Liver (tissue), 3 donors: ENCODE data around the gene SIGLECL1.

Experiments
- EGR1 ChIP-seq, 2 donors: IDR thresholded peaks; 2 replicates each; pipeline ENCODE4 v1.6.1; 2016 to 2018; ENCODE audit warnings: antibody characterized with exemption in 2 of 2, low read depth in 2 of 2
- FOXA1 ChIP-seq: IDR thresholded peaks from 2 replicates; pipeline ENCODE4 v1.6.1; 2016; ENCODE audit warnings: antibody characterized with exemption
- GABPA ChIP-seq, 2 donors: IDR thresholded peaks in 1 of 2; conservative IDR thresholded peaks in 1 of 2; 2 replicates each; pipeline ENCODE4 v1.6.1; 2016; ENCODE audit warnings: antibody characterized with exemption in 2 of 2, mild to moderate bottlenecking in 1 of 2, moderate library complexity in 1 of 2
- HNF4A ChIP-seq, 2 donors: conservative IDR thresholded peaks; 2 replicates each; pipeline ENCODE4 v1.6.1; 2016; ENCODE audit warnings: antibody characterized with exemption in 2 of 2, mild to moderate bottlenecking in 2 of 2
- HNF4G ChIP-seq: IDR thresholded peaks from 2 replicates; pipeline ENCODE4 v1.6.1; 2016; ENCODE audit warnings: antibody characterized with exemption
- MAX ChIP-seq: IDR thresholded peaks from 2 replicates; pipeline ENCODE4 v1.6.1; 2016; ENCODE audit warnings: antibody characterized with exemption
- RAD21 ChIP-seq, 2 donors: IDR thresholded peaks; 2 replicates each; pipeline ENCODE4 v1.6.1; 2016; ENCODE audit warnings: antibody characterized with exemption in 2 of 2, mild to moderate bottlenecking in 2 of 2
- REST ChIP-seq: IDR thresholded peaks from 2 replicates; pipeline ENCODE4 v1.6.1; 2016; ENCODE audit warnings: antibody characterized with exemption, mild to moderate bottlenecking
- RXRA ChIP-seq, 2 donors: IDR thresholded peaks; 2 replicates each; pipeline ENCODE4 v1.6.1; 2017 to 2018; ENCODE audit warnings: antibody characterized with exemption in 2 of 2, mild to moderate bottlenecking in 1 of 2
- TAF1 ChIP-seq: conservative IDR thresholded peaks from 2 replicates; pipeline ENCODE4 v1.6.1; 2016; ENCODE audit warnings: antibody characterized with exemption, mild to moderate bottlenecking
- YY1 ChIP-seq: IDR thresholded peaks from 2 replicates; pipeline ENCODE4 v1.6.1; 2016; ENCODE audit warnings: antibody characterized with exemption, mild to moderate bottlenecking
- TF ChIP-seq, protein P1 (sequence below): fragments of 150-350 bp; IDR thresholded peaks from 2 replicates; pipeline ENCODE4 v1.5.1; 2017; ENCODE audit warnings: improper control_type of control experiment, low read depth, low read length; ENCODE audit not compliant: missing input control
- TF ChIP-seq, protein P2 (sequence below): IDR thresholded peaks from 2 replicates; pipeline ENCODE4 v1.6.1; 2016; ENCODE audit warnings: antibody characterized with exemption
- donor health status: healthy.
- donor health status: healthy.

DNA sequence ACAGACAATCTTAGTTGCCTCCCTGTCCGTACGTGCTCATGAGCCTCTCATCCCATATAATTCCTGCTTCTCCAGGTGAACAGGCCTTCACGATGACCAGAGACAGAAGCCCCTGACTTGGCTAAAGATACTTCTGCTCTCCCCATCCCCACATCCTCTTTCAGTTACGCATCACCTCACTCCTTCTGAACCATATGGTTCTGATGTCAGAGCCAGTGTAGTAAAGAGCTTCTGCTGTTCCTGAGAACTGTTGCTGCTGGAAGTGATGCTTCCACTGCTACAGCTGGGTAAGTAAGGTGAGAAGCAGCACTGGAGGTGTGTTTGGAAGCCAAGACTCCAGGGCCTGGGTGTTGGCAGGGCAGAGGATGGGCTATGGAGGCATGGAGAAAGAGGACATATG, 12.9 kb downstream of the SIGLECL1 start:
- no peak for TF ChIP-seq GABPA (IDR thresholded peaks at IDR 0.05 in 1 of 2, conservative IDR thresholded peaks at IDR 0.05 in 1 of 2)
- TF ChIP-seq MAX: no peak
- TF ChIP-seq, protein P1, sequence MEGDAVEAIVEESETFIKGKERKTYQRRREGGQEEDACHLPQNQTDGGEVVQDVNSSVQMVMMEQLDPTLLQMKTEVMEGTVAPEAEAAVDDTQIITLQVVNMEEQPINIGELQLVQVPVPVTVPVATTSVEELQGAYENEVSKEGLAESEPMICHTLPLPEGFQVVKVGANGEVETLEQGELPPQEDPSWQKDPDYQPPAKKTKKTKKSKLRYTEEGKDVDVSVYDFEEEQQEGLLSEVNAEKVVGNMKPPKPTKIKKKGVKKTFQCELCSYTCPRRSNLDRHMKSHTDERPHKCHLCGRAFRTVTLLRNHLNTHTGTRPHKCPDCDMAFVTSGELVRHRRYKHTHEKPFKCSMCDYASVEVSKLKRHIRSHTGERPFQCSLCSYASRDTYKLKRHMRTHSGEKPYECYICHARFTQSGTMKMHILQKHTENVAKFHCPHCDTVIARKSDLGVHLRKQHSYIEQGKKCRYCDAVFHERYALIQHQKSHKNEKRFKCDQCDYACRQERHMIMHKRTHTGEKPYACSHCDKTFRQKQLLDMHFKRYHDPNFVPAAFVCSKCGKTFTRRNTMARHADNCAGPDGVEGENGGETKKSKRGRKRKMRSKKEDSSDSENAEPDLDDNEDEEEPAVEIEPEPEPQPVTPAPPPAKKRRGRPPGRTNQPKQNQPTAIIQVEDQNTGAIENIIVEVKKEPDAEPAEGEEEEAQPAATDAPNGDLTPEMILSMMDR: no peak
- no peak for TF ChIP-seq EGR1 (IDR thresholded peaks at IDR 0.05; ENCODE audit: low read depth in 2 of 2)
- no peak for TF ChIP-seq FOXA1
- no peak for TF ChIP-seq RAD21 (IDR thresholded peaks at IDR 0.05)
- TF ChIP-seq HNF4G: no peak
- TF ChIP-seq RXRA (IDR thresholded peaks at IDR 0.05): no peak
- no peak for TF ChIP-seq REST
- no peak for TF ChIP-seq TAF1
- TF ChIP-seq, protein P2, sequence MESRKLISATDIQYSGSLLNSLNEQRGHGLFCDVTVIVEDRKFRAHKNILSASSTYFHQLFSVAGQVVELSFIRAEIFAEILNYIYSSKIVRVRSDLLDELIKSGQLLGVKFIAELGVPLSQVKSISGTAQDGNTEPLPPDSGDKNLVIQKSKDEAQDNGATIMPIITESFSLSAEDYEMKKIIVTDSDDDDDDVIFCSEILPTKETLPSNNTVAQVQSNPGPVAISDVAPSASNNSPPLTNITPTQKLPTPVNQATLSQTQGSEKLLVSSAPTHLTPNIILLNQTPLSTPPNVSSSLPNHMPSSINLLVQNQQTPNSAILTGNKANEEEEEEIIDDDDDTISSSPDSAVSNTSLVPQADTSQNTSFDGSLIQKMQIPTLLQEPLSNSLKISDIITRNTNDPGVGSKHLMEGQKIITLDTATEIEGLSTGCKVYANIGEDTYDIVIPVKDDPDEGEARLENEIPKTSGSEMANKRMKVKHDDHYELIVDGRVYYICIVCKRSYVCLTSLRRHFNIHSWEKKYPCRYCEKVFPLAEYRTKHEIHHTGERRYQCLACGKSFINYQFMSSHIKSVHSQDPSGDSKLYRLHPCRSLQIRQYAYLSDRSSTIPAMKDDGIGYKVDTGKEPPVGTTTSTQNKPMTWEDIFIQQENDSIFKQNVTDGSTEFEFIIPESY: no peak
- no peak for TF ChIP-seq YY1
- no peak for TF ChIP-seq HNF4A (conservative IDR thresholded peaks at IDR 0.05)
